PC-3 (cell line): ENCODE data around the gene AFF1.

Experiments used
- EZH2phosphoT487 ChIP-seq: fragments of 300-600 bp; sonication (generic); IDR thresholded peaks from 2 replicates; pipeline ENCODE4 v1.6.1; 2018; ENCODE audit warnings: mild to moderate bottlenecking, antibody characterized with exemption, low read length, borderline replicate concordance
- TF ChIP-seq, protein P1 (sequence below): fragments of 300-600 bp; sonication (generic); conservative IDR thresholded peaks from 2 replicates; pipeline ENCODE4 v1.5.1; 2017; ENCODE audit warnings: antibody characterized with exemption, low read depth, mild to moderate bottlenecking, low read length

DNA sequence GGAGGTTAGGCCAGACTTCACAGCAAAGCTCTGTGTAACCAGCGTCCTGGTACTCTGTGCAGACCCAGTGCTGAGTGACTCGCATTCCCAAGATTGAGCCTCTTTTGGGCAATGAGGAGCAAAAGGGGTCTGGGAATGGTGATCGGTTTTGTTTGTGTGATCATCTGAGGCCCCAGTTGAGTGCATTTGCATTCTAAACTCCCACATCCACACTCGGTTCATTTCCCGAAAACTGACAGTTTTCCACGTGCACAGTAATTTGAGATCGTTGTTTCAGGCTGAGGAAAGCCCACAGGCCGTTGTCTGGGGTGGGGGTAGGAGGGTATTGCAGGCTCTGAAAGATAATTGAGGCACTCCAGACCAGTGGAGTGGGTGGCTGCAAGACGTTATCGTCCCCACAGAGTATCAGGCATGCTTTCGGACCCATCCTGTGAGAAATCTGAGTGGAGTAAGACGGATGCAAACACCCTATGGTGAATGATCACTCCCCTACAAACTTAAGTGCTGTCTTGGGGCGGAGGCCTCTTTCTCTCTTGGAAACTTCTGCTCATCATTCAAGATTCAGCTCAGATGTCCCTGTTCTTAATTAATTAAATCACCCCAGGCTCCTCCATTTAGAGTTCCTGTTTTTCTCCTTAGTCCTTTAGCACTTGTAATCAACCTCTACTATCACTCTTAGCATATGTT is 96.1 kb downstream of the AFF1 start:
- TF ChIP-seq, protein P1, sequence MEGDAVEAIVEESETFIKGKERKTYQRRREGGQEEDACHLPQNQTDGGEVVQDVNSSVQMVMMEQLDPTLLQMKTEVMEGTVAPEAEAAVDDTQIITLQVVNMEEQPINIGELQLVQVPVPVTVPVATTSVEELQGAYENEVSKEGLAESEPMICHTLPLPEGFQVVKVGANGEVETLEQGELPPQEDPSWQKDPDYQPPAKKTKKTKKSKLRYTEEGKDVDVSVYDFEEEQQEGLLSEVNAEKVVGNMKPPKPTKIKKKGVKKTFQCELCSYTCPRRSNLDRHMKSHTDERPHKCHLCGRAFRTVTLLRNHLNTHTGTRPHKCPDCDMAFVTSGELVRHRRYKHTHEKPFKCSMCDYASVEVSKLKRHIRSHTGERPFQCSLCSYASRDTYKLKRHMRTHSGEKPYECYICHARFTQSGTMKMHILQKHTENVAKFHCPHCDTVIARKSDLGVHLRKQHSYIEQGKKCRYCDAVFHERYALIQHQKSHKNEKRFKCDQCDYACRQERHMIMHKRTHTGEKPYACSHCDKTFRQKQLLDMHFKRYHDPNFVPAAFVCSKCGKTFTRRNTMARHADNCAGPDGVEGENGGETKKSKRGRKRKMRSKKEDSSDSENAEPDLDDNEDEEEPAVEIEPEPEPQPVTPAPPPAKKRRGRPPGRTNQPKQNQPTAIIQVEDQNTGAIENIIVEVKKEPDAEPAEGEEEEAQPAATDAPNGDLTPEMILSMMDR, result no peak
- TF ChIP-seq EZH2phosphoT487, result no peak
